Cardiac fibroblast (primary cell): ENCODE measurements around the gene USP34.
"Not testable (repeated sequence)": the region's sequence is repeated elsewhere in the genome, so short reads cannot be mapped to it uniquely, and the experiment has no call there.

ENCODE experiments used
- DNase-seq, 2 donors: peaks; one replicate each; pipeline versions ENCODE4 v3.0.0 to v3.0.0-alpha.2; 2010; ENCODE audit warnings: low read depth in 2 of 2
- H3K4me3 ChIP-seq, 2 donors: replicated peaks in 1 of 2; 1 replicate in 1 of 2; 2 replicates in 1 of 2; pipeline ENCODE4 v1.5.1; 2011; ENCODE audit warnings: low read depth in 2 of 2, low read length in 2 of 2, mild to moderate bottlenecking in 2 of 2, moderate library complexity in 1 of 2
- TF ChIP-seq, protein P1 (sequence below): IDR thresholded peaks from one replicate; pipeline ENCODE4 v1.5.1; 2011; ENCODE audit warnings: low read depth, mild to moderate bottlenecking, low read length, inconsistent platforms

USP34 gene

DNA sequence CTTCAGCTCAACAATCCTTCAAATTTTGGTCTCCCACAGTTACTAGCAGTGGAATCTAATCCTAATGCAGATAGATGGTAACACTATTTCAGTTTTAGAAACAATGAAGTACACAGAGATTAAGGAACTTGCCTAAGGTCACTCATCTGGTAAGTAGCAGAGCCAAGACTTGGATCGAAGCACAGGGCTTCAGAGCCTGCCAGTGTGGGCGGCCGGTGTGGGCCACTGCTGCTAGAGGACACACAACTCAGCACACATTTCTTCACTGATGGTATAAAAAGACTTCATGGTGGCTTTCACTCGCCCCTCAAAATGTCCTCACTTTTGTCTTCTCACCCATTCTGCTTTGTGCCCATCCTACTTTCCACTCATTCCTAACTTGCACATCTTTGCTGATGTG, 297.8 kb downstream of the USP34 start:
- TF ChIP-seq, protein P1, sequence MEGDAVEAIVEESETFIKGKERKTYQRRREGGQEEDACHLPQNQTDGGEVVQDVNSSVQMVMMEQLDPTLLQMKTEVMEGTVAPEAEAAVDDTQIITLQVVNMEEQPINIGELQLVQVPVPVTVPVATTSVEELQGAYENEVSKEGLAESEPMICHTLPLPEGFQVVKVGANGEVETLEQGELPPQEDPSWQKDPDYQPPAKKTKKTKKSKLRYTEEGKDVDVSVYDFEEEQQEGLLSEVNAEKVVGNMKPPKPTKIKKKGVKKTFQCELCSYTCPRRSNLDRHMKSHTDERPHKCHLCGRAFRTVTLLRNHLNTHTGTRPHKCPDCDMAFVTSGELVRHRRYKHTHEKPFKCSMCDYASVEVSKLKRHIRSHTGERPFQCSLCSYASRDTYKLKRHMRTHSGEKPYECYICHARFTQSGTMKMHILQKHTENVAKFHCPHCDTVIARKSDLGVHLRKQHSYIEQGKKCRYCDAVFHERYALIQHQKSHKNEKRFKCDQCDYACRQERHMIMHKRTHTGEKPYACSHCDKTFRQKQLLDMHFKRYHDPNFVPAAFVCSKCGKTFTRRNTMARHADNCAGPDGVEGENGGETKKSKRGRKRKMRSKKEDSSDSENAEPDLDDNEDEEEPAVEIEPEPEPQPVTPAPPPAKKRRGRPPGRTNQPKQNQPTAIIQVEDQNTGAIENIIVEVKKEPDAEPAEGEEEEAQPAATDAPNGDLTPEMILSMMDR: no peak
- H3K4me3 ChIP-seq: no peak overlapping the region
- no peak for DNase-seq

DNA sequence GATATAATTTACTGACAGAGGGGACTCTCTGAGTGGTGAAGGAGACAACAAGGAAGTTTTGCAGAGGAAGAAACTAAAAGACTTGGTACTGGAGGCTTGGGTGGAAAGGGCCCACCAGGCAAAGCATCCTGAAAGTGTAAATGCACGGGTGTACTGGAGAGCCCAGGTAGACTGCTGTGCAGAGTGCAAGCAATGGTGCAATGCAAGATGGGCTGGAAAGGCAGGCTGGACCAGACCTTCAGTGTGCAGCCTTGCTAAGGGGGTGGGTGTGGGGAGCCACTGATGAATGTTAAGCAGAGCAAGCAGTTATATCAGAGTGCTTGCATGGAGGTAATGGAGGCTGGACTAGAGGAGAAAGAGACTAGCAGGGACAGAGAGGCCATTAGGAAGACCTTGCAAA, 298.2 kb downstream of the USP34 start:
- DNase-seq: no peak
- no peak overlapping the region for H3K4me3 ChIP-seq
- TF ChIP-seq, protein P1: no peak

DNA sequence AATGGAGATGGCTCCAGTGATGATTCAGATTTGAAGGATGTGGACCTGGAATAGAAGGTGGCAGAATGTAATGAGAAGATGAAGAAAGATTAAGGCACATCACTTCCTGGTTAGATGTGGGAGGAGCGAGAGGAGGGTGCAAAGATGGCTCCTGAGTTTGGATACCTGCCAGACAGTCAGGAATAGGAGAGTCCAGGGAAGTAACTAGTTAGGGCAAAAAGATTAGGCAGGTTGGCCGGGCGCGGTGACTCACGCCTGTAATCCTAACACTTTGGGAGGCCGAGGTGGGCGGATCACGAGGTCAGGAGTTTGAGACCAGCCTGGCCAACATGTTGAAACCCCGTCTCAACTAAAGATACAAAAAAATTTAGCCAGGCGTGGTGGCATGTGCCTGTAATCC, 303.3 kb downstream of the USP34 start:
- DNase-seq: no peak
- TF ChIP-seq, protein P1: no peak
- no peak overlapping the region for H3K4me3 ChIP-seq

DNA sequence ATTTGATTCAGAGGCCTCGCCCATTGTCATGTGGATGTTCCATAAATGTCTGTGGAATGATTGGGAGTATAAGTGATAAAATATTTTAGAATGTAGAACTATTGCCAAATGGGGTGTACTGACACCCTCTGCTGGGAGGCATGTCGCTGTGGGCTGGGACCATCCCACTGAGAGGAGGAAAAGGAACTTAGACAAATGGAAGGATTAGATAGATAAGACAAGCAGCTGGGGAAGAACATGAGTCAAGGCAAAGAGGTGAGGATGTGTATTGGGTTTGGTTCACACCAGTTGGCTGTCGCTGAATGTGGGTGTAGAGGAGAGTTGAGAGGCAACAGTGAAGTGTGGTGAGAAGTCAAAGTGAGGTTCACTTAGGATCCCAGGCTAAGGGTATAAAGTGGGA, 304.9 kb downstream of the USP34 start:
- DNase-seq: no peak
- H3K4me3 ChIP-seq: no peak overlapping the region
- TF ChIP-seq, protein P1: no peak

DNA sequence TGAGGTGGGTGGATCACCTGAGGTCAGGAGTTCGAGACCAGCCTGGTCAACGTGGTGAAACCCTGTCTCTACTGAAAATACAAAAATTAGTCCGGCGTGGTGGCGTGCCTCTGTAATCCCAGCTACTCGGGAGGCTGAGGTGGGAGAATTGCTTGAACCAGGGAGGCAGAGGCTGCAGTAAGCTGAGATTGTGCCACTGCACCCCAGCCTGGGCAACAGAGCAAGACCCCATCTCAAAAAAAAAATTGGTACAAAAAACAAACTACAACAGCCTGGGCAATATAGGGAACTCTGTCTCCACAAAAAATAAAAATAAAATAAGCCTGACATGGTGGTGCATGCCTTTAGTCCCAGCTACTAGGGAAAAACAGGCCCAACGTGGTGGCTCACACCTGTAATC, 305.8 kb downstream of the USP34 start:
- not testable (repeated sequence) for DNase-seq, H3K4me3 ChIP-seq

DNA sequence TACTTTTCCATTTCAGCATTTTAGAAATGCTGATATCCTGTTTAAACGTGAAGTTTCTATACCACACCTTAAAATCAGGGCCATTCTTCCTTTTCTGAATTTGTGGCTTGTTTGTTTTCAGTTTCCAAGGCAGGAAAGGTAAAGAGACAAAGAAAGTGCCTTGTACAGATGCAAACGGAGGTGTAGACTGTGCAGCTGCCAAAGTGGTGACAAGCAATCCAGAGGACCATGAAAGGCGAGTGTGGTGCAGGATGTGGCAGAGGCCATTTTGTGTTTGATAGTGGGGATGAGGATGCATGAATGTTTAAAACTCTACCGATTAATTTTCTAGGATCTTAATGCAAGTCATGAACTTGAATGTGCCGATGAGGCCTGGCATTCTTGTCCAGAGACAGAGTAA, 308.2 kb downstream of the USP34 start:
- no peak for DNase-seq
- TF ChIP-seq, protein P1: no peak
- no peak overlapping the region for H3K4me3 ChIP-seq

DNA sequence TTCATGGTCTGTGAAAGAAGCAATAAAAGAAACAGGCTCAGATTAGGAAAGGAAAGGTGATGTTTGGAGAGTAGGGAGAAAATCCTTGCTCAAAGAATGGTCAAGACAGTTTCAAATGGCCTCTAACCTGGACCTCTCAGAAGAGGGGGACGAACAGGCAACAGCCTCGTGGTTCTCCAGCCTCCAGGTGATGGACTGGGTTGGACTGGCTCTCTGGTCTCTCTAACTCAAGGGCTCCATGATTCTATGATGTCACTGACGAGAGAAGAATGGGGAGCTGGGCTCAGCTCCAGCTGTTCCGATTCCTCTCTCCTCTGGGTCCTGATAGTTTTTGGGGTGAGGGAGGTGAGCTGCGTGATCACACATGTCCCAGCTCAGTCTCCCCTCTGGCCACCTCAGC, 309.0 kb downstream of the USP34 start, which contains the start of gene C2orf74:
TSS of gene C2orf74 (plus strand) at position 301 of the 400 bp plus-strand sequence. CDS start 327 bp downstream, outside the sequence.
- TF ChIP-seq, protein P1: no peak
- H3K4me3 ChIP-seq: no peak within 1 kb of the TSS

More for the DNA sequence above, 309.0 kb downstream of the USP34 start, which contains the start of gene C2orf74:
- no peak for DNase-seq
